ENCODE results near the gene DSG3.

GRCh38 chr18:31429623-31430022 lies 17.9 kb upstream of the DSG3 start:
- TF ChIP-seq, protein P1, sequence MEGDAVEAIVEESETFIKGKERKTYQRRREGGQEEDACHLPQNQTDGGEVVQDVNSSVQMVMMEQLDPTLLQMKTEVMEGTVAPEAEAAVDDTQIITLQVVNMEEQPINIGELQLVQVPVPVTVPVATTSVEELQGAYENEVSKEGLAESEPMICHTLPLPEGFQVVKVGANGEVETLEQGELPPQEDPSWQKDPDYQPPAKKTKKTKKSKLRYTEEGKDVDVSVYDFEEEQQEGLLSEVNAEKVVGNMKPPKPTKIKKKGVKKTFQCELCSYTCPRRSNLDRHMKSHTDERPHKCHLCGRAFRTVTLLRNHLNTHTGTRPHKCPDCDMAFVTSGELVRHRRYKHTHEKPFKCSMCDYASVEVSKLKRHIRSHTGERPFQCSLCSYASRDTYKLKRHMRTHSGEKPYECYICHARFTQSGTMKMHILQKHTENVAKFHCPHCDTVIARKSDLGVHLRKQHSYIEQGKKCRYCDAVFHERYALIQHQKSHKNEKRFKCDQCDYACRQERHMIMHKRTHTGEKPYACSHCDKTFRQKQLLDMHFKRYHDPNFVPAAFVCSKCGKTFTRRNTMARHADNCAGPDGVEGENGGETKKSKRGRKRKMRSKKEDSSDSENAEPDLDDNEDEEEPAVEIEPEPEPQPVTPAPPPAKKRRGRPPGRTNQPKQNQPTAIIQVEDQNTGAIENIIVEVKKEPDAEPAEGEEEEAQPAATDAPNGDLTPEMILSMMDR (optimal IDR thresholded peaks at IDR 0.05 in 1 of 3, IDR thresholded peaks at IDR 0.05 in 1 of 3, conservative IDR thresholded peaks at IDR 0.05 in 1 of 3; ENCODE audit: extremely low read depth in 1 of 3, insufficient read depth in 2 of 3, low read length in 3 of 3): no peak
- no peak for TF ChIP-seq EZH2 (IDR thresholded peaks at IDR 0.05; ENCODE audit: low read length)
